ENCODE data around the gene ERFE.

ERFE gene

DNA sequence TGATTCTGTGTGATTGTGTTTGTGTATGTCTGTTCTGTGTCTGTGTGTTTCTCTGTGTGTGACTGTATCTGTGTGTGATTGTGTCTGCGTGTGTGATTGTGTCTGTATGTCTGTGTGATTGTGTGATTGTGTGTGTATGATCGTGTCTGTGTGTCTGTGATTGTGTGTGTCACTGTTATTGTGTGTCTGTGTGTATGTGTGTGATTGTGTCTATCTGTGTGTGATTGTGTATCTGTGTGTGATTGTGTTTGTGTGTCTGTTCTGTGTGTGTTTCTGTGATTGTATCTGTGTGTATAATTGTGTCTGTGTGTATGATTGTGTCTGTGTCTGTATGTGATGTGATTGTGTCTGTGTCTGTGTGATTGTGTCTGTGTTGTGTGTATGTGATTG lies 32.0 kb upstream of the ERFE start:
- no peak for DNase-seq (ENCODE audit: low spot score)

DNA sequence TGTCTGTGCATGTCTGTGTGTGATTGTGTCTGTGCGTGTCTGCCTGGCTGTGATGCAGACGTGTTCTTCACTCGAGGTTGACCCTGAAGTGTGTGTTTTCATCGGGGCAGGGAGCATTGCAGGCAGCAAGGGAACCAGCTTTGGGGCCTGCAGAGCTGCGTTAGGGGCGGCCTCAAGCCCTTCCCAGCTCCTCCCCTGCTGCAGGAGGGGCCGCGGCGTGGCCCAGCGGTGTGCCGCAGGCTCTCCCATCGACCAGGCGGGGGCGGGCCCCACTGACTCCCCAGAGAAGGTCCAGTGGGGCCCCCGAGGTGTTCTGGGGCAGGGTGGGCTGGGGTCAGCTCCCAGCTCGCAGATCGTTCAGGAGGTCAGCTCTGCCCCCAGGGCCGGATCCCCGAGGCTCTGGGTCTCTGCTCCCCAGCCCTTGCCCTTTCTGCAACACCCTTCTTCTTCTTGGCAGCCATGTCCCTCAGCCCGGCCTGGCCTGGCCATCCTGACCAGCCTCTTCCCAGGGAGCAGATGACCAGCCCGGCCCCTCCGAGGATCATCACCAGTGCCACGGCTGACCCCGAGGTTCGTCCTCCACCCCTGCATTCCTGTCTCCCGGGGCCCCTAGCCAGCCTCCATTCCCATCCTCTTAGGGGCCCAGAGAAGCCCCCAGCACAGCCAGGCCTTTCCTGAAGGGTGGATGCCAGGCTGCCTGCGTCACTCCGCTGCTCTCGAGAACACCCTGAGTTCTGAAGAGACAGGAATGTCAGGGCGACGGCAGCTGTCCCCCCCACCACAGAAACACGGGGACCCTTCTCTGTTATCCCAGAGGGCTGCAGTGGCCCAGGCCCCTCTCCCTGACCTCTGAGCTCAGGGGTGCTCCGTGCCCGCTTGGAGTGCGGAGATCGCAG lies 31.4 kb upstream of the ERFE start:
- no peak for DNase-seq (ENCODE audit: low spot score)

GRCh38 chr2:238128061-238128440 lies 30.7 kb upstream of the ERFE start:
- no peak for DNase-seq (ENCODE audit: low spot score)

GRCh38 chr2:238128534-238129001 lies 30.2 kb upstream of the ERFE start:
- DNase-seq (ENCODE audit: low spot score), result no peak

GRCh38 chr2:238129166-238130010 lies 29.4 kb upstream of the ERFE start:
- DNase-seq (ENCODE audit: low spot score), result no peak

DNA sequence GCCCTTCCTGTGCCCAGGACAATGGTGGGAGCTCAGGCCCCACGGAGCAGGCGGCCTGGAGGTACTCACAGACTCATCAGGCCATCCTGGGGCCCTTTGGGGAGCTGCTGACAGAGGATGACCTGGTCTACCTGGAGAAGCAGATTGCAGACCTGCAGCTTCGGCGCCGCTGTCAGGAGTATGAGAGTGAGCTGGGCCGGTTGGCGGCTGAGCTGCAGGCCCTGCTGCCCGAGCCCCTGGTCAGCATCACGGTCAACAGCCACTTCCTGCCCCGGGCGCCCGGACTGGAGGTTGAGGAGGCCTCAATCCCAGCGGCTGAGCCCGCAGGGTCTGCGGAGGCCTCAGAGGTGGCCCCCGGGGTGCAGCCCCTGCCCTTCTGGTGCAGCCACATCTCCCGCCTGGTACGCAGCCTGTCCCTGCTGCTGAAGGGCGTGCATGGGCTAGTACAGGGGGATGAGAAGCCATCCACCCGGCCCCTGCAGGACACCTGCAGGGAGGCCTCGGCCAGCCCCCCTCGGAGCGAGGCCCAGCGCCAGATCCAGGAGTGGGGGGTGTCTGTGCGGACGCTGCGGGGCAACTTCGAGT lies 28.6 kb upstream of the ERFE start:
- no peak for DNase-seq (ENCODE audit: low spot score)

GRCh38 chr2:238130696-238131628 lies 27.8 kb upstream of the ERFE start:
- no peak for DNase-seq (ENCODE audit: low spot score)

DNA sequence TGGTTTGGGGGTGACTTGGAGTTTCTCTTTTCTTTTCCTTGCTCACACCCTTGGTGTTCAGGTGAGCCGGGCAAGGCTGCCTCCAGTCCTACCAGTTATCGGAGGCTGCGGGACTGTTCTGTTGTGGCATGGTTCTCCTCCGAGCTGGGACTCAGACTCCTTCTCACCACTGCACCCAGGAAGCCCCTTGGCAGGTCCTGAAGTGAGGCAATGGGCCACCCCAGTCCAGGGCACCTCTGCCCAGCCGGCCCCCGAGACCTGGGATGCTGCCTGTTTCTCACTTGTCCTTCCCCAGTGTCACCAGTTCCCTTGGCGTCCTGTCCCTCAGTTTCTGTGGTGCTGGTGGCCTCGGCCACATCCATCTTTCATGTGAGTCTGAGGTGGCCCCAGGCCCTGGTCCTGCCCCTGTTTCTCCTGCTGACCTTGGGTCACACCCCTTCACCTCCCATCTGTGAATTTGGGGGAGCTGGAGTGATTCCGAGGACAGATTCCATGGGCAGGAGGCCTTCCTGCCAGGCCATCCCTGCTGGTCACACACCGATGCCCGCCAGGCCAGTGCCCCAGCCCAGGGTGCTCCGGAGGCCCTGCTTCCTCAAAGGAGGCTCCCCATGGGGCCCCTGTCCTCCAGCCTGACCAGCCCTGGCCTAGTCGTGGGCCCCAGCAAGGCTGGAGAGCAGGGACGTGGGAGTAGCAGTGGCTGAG lies 26.9 kb upstream of the ERFE start:
- DNase-seq (ENCODE audit: low spot score), result no peak

- DNase-seq (ENCODE audit: low spot score), result no peak
These were observed 26.0 kb upstream of the ERFE start for GRCh38 chr2:238132463-238133450.

DNA sequence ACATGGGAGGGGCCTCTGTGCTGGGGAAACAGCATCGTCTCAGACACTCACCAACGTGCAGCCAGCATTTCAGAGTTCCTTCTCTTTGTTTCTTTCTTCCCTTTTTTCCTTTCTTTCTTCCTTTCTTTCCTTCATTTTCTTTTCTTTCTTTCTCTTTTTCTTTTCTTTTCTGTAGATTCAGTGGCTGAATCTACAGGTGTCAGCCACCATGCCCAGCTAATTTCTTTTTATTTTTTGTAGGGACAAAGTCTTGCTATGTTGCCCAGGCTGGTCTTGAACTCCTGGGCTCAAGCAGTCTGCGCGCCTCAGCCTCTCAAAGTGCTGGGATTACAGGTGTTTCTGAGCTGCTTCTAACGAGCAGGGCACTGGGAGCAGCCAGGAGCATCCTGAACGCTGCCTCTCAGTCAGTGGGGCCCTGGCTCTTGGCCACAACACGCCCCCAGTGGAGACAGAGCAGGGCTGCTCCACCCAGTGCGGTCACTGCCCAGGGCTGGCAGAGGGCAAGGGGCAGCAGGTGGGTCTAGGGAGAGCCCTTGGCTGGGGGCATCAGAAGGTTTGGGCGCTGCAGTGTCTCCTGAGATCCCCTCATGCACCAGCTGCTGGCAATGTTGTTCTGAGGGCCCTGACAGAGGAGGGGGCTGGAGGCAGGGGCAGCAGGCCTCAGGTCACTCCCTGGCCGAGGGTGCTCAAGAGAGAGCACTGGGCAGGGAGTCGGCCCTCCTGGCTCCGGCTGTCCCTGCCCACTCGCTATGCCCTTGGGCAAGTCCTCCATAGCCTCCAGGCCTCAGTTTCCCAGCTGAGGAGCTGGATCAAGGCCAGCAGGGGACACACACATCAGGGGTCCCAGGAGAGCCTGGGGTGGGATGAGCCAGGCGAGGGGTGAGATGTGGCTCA lies 25.0 kb upstream of the ERFE start:
- DNase-seq (ENCODE audit: low spot score), result no peak

DNA sequence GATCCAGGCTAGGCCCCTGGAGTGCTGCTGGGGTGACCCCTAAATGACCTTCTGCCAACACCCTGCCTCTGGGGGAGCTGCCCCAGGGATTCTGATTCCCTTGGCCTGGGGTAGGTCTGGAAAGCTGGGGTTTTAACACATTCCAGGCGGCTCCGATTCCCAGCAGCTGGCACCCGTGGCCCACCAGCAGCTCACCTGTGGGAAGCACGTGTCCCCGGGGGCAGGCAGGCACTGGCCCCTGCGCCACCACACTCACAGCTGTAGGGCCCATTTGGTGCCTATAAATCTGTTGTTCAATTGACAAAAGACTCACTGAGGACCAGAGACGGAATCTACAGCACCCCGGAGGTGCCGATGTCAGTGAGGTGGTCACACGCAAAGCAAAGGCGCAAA lies 24.4 kb upstream of the ERFE start:
- no peak for DNase-seq (ENCODE audit: low spot score)

GRCh38 chr2:238135601-238136150 lies 23.1 kb upstream of the ERFE start:
- no peak for DNase-seq (ENCODE audit: low spot score)

DNA sequence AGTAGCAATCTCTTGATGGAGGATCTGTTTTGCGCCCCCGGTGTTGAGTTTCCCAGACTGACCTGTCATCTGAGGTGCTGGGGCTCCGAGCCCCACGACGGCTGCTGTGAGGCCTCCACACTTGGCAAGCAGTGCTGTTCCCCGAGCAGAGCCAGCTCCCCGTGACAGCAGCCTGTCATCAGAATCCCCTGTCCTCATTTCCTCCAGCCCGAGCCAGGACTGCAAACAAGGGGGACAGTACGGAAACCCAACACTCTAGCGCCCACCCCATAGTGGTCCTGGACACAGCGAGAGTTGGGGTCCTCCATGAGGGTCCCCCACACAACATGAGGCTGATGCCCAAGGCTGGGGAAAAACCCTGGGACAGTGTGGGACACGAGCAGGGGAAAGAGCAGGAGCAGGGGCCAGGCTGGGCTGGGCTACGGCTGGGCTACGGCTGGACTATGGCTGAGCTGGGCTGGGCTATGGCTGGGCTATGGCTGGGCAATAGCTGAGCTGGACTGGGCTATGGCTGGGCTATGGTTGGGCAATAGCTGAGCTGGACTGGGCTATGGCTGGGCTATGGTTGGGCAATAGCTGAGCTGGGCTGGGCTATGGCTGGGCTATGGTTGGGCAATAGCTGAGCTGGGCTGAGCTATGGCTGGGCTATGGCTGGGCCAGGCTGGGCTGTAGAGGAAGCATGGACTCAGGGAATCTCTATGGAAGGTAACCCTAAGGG lies 21.8 kb upstream of the ERFE start:
- DNase-seq (ENCODE audit: low spot score), result no peak

DNA sequence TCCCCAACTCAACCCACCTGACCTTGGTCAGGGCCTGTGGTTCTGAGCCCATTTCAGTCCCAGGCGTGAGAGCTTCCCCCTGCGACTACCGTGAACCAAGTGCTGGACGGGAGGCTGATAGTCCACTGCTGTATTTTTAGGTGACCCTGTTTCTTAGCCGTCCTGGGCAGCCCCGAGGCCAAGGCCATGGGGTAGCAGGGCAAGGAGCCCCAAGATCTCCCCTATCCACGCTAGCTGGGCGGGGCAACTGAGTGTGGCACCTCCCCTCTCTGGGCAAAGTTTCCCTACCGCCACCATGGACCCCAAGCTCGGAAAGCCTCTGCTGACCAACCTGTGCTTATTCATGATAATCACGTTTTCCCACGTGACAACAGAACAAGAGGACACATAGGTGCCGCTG lies 20.9 kb upstream of the ERFE start:
- no peak for DNase-seq (ENCODE audit: low spot score)

DNA sequence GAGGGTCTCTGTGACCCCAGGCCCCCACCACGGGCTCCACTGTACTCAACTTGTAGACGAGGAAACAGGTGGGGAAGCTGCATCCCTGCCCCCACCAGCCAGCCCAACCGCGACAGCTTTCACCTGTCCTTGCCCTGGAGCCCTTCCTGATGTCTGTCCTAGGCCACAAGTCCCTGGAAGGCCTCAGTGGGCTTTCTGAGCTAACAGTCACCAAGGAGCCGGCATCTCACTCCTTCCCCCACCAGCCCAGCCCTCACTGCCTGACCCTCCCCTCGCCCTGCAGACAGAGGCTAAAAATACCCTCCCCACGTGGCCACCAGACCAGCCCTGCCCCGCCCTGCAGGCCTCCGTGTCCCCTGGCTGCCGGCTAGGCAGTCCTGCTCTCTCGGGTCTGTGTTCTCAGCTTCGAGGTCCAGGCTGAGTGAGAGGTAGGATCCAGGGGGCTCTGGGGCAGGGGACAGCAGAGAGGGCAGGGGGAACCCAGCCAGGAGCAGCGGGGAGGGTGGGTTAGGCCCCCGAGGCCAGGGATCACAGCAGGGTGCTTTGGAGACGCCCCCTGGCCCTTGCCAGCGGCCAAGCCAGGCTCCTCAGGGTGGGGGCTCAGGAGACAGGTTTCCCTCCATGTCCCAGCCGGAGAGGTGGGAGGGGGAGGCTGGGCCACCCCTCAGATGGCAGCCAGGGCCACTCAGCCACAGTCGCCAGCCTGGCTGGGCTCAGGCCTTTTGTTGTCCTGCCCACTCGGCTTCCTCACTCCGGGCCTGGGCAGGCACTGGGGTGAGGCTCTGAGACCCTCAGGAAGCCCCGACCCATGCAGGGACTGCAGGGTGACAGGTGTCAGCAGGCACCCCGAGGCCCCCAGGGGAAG lies 20.2 kb upstream of the ERFE start, which contains the start of gene KLHL30:
Gene KLHL30, plus strand, starts transcription at position 338 of the 865 bp plus-strand sequence. CDS start 2,087 bp downstream, outside the sequence.
- no peak for DNase-seq (ENCODE audit: low spot score)

DNA sequence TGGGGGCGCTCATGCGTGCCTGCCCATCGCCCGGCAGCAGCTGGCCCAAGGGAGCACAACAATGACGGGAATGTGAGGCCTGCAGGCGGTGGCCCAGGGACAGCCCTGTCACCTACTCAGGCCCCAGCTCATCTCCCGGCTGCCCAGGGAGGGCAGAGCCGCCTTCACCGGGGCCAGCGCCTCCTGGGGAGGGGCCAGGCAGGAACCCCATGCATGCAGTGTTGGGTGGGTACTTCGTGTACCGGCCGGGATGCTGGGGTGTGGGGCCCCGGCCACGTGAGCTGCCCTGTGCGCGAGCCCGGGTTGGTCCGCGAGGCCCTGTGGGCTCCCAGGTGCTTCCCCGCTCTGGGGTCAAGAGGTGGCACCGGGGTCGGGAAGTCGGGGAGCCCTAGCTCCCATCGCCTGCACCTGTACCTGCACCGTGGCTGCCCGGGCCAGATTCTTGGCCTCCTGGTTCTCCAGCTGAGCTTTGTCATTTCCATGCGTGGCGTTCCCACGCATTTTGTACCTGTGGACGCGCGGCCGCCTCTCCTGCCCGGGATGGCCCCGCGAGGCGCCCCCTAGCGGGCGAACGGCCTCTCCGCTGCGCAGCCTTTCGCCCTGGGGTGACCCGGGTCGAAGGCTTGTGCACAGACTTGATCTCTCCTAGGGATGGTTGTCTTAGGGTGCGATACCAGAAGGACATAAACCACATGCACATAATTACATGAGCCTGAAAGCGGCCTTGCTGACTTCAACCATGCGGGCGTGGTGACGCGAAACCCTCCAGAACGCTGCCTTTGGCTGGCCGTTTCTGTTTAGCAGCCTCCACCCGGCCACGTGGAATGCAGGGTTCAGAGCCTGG lies 19.4 kb upstream of the ERFE start:
- DNase-seq (ENCODE audit: low spot score), result no peak
